ENCODE results near the gene FHOD3.

FHOD3 gene

DNA sequence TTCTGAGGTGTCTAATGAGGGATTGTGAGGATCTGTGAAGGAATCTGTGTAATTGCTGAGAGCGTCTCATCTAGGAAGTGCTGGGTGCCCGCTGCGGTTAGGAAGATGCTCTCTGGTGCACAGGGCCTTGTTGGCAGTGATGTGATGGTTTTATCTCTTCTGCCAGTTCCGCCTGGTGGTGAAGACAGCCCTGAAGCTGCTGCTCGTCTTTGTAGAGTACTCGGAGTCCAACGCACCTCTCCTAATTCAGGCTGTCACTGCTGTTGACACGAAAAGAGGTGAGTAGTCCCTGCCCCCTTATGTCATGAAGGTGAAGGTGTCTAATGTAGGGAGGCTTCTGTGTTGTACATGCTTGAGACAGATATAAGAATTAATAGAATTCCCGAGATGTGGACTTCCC lies 297.1 kb downstream of the FHOD3 start:
- H3K4me3 ChIP-seq (ENCODE audit: low read depth, low read length): no peak overlapping the region
- no peak for TF ChIP-seq CTCF (IDR thresholded peaks at IDR 0.05; ENCODE audit: low read depth, low read length)
- in situ Hi-C loops (cut with HindIII; ENCODE audit: low sequenced_read_pairs): no loop called here
- DNase-seq (ENCODE audit: low read depth, low spot score): no peak

DNA sequence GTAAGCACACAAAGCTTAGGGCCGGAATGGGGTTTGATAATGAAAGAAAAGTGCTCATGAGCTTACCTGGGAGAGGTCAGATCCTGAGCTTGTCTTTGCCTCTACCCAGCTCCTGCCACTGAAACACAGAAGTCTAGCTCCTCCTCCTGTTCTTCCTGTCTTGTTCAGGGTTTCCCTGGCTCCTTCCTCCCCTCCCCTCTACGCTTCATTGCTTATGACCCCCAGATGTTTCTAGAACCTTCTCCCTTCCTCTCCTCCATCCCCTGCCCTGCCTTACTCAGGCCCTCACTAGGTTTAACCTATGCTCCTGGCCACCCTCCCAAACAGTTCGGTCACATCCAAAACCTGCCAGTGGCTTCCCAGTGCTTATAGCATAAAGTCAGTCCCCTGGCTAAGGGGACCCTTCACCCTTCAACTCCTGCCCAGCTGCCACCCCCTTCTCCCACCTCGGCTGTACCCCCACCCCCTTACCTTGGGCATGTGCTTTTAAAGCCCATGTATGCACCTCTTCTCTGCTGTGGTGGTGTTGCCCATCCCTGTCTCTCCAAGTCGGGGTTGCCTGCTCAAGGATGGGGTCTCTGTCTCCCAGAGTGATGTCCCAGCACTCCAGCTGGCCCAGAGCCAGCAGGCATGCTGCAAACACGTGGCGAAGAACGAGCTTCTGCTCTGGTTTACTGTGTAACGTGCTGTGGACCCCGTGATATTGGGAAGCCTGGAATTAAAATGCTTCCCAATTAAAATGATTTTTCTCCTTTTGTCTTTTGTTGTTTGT lies 297.7 kb downstream of the FHOD3 start:
- TF ChIP-seq CTCF (IDR thresholded peaks at IDR 0.05; ENCODE audit: low read depth, low read length): no peak
- DNase-seq (ENCODE audit: low read depth, low spot score): no peak
- in situ Hi-C loops (cut with HindIII; ENCODE audit: low sequenced_read_pairs): no loop called here
- no peak overlapping the region for H3K4me3 ChIP-seq (ENCODE audit: low read depth, low read length)

DNA sequence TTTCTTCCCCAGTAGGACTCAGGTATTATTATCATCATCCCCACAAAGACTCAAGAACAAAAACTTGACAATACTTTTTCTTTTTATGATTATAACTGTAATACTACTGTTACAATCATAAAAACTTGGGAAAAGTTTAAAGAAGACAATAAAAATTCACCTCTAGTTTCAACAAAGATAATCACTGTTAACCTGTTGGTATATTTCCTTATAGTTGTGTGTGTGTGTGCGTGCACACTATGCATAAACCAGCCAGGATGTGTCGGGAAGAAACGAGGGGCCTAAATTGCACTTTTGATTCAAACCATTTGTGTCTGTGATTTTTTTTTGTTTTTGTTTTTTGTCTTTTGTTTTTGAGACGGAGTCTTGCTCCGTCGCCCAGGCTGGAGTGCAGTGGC lies 298.3 kb downstream of the FHOD3 start:
- TF ChIP-seq CTCF (IDR thresholded peaks at IDR 0.05; ENCODE audit: low read depth, low read length): no peak
- in situ Hi-C loops (cut with HindIII; ENCODE audit: low sequenced_read_pairs): no loop called here
- no peak for DNase-seq (ENCODE audit: low read depth, low spot score)
- no peak overlapping the region for H3K4me3 ChIP-seq (ENCODE audit: low read depth, low read length)

- DNase-seq (ENCODE audit: low read depth, low spot score): no peak
- in situ Hi-C loops (cut with HindIII; ENCODE audit: low sequenced_read_pairs): no loop called here
- TF ChIP-seq CTCF (IDR thresholded peaks at IDR 0.05; ENCODE audit: low read depth, low read length): no peak
- H3K4me3 ChIP-seq (ENCODE audit: low read depth, low read length): no peak overlapping the region
Measured at GRCh38 chr18:36597636-36598035, 300.1 kb downstream of the FHOD3 start.

GRCh38 chr18:36600548-36600947 lies 303.0 kb downstream of the FHOD3 start:
- no peak for TF ChIP-seq CTCF (IDR thresholded peaks at IDR 0.05; ENCODE audit: low read depth, low read length)
- no peak overlapping the region for H3K4me3 ChIP-seq (ENCODE audit: low read depth, low read length)
- DNase-seq (ENCODE audit: low read depth, low spot score): no peak
- in situ Hi-C loops (cut with HindIII; ENCODE audit: low sequenced_read_pairs): no loop called here

DNA sequence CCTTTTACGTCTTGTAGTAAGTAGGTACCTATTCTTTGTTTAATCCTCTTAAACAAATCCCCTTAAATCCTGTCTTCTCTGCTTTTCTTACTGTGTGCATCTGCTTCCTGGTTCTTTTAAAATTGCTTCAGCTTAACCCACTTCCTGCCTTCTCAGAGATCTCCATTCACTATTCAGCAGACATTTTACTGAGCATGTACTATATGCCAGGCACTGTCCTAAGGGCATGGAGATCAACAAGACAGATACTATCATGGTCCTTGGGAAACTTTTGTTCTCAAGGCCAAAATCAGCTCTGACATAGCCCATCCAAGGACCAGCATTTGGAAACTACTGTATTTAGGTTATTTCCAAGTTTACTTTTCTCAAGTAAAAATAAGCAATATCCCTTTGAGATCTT lies 303.8 kb downstream of the FHOD3 start:
- no peak for TF ChIP-seq CTCF (IDR thresholded peaks at IDR 0.05; ENCODE audit: low read depth, low read length)
- in situ Hi-C loops (cut with HindIII; ENCODE audit: low sequenced_read_pairs): no loop called here

More for the DNA sequence above, 303.8 kb downstream of the FHOD3 start:
- no peak for DNase-seq (ENCODE audit: low read depth, low spot score)
- H3K4me3 ChIP-seq (ENCODE audit: low read depth, low read length): no peak overlapping the region

Measured in astrocyte of the spinal cord (primary cell).